Choroid plexus epithelial cell (primary cell): ENCODE data around the gene PDK4.

Source experiments
- DNase-seq: peaks from one replicate; pipeline ENCODE4 v3.0.0-alpha.2; 2010; ENCODE audit warnings: low read depth
- H3K4me3 ChIP-seq: 2 replicates; pipeline ENCODE4 v1.5.1; 2011; ENCODE audit warnings: low read depth, mild to moderate bottlenecking, control low read depth, low read length, moderate library complexity
- TF ChIP-seq, protein P1 (sequence below): conservative IDR thresholded peaks from 2 replicates; pipeline ENCODE4 v1.5.1; 2011; ENCODE audit warnings: low read depth, mild to moderate bottlenecking, control low read depth, inconsistent platforms, low read length, moderate library complexity

The PDK4 gene

GRCh38 chr7:95592570-95592969, 3.7 kb downstream of the PDK4 start:
- no peak overlapping the region for H3K4me3 ChIP-seq
- TF ChIP-seq, protein P1, sequence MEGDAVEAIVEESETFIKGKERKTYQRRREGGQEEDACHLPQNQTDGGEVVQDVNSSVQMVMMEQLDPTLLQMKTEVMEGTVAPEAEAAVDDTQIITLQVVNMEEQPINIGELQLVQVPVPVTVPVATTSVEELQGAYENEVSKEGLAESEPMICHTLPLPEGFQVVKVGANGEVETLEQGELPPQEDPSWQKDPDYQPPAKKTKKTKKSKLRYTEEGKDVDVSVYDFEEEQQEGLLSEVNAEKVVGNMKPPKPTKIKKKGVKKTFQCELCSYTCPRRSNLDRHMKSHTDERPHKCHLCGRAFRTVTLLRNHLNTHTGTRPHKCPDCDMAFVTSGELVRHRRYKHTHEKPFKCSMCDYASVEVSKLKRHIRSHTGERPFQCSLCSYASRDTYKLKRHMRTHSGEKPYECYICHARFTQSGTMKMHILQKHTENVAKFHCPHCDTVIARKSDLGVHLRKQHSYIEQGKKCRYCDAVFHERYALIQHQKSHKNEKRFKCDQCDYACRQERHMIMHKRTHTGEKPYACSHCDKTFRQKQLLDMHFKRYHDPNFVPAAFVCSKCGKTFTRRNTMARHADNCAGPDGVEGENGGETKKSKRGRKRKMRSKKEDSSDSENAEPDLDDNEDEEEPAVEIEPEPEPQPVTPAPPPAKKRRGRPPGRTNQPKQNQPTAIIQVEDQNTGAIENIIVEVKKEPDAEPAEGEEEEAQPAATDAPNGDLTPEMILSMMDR = no peak
- no peak for DNase-seq

DNA sequence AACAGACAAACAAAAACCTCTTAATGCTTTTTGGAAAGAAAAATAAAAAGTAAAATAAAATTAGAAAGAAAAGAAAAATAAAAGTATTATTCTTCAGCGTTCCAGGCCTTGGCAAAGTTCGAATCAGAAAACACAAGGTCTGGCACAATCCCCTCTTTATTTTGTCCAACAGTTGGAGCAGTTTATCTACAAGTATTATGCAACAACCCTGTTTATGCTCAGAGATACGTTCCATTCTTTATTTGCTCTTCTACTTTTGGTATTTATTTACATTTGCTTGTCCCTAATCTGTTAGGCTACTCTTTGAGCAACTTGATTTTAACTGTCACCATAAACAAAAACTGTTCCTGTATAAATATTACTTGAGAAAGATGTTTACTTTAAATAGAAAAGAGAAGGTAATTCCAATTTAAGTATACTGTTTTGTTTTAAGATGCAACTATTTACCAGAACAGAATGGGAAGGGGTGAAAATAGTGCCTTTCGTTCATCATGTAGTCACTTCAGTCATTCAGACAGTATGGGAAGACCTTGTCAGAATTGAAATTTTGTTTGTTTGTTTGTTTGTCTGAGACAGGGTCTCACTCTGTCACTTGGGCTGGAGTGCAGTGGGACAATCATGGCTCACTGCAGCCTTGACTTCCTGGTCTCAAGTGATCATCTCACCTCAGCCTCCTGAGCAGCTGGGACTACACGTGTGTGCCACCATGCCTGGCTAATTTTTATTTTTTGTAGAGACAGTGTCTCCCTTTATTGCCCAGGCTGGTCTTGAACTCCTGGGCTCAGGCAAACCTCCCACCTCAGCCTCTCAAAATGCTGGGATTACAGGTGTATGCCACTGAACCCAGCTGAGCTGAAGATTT, 5.7 kb downstream of the PDK4 start:
- H3K4me3 ChIP-seq = no peak overlapping the region
- TF ChIP-seq, protein P1 = no peak
- DNase-seq = no peak

GRCh38 chr7:95589766-95590165, 6.5 kb downstream of the PDK4 start:
- DNase-seq = no peak
- TF ChIP-seq, protein P1 = no peak

DNA sequence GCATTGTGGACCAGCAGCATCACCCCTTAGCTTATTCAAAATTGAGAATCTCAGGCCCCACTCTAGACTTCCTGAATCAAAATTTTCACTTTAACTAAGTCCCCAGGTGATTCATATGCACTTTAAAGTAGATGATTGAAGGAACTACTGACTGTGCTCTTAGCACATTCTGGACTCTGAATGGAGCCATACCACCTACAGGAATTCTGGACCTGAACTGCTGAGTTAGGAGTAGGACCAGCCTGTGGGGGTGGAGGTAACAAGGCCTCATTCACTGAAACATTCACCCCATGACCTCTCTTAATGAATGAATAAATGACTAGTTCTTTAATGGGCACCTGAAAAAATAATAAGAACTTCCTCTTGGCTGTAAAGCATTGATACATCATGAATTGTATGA, 7.3 kb downstream of the PDK4 start:
- H3K4me3 ChIP-seq = no peak overlapping the region
- DNase-seq = no peak
- TF ChIP-seq, protein P1 = no peak

More at GRCh38 chr7:95589766-95590165, 6.5 kb downstream of the PDK4 start:
- H3K4me3 ChIP-seq = no peak overlapping the region

GRCh38 chr7:95586951-95587301, 9.4 kb downstream of the PDK4 start:
- DNase-seq = no peak
- no peak overlapping the region for H3K4me3 ChIP-seq
- TF ChIP-seq, protein P1 = no peak

DNA sequence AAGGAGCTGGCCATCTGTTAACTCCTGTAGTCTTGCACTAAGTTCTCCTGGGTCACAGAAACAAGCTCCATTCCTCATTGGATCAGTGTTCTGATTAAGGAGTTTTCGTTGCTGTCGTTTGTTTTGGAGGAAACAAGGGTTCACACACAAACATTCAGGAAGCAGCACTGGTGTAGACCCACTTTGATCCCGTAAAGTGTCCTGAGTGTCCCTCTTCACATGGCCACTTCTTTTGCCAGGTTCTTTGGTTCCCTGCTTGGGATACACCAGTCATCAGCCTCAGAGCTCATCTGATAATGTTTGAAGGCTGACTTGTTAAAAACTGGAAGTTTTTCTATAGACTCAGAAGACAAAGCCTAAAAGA, 10.9 kb downstream of the PDK4 start:
- TF ChIP-seq, protein P1 = no peak
- no peak overlapping the region for H3K4me3 ChIP-seq
- DNase-seq = no peak
